Muscle of back (tissue), 11 donors: ENCODE measurements around the gene SP140. TPM values are rescaled to one million over a fixed set of nuclear protein-coding genes. Genes with fewer than 3 reads are reported as not detected.
"Not testable (repeated sequence)": the region's sequence is repeated elsewhere in the genome, so short reads cannot be mapped to it uniquely, and the experiment has no call there.

Experiments
- DNase-seq, 3 donors: peaks; one replicate each; pipeline versions ENCODE4 v3.0.0 to v3.0.0-alpha.2; 2013
- polyA plus RNA-seq, 10 donors: library from polyadenylated mRNA; unstranded; fragments of 120-200 nt; gene quantifications; one replicate each; pipeline ENCODE4 v1.2.1, GENCODE V29; 2013; ENCODE audit not compliant: insufficient read length in 10 of 10

SP140 gene
- polyA plus RNA-seq, 10 donors = 0.38 to 2.7 (median 0.77) TPM

- DNase-seq = no peak
Observed at GRCh38 chr2:230286048-230286447, 60.5 kb downstream of the SP140 start.

DNA sequence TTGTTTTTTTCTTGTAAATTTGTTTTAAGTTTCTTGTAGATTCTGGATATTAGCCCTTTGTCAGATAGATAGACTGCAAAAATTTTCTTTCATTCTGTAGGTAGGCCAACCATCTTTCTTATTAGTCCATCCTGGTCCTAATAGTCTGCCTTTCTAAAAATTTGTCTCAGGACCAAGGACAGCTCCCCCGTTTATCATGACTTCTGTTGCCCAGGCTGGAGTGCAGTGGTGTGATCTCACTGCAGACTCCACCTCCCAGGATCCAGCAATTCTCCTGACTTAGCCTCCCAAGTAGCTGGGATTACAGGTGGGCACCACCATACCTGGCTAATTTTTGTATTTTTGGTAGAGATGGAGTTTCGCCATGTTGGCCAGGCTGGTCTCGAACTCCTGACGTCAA, 63.8 kb downstream of the SP140 start:
- DNase-seq = peak in 2 of 3 donors; percentile 7 to 16

GRCh38 chr2:230295192-230295591, 69.7 kb downstream of the SP140 start:
- DNase-seq = no peak

DNA sequence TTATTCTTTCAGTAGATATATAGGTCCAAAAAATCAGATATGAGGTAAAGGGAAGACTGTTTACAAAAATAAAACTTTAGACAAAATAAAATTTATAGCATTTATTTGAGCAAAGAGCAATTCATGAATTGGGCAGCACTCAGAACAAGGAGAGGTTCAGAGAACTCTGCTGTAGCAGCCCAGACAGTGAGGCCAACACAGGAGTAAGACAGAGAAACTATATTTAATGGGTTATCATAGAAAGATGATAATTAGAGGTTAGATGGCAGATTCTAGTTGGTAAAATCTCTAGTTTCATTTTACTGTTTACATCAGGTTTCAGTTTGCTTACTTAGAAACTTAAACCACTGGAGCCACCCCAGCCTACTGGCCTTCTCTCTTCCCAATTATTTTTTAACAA, 71.4 kb downstream of the SP140 start:
- DNase-seq = no peak

DNA sequence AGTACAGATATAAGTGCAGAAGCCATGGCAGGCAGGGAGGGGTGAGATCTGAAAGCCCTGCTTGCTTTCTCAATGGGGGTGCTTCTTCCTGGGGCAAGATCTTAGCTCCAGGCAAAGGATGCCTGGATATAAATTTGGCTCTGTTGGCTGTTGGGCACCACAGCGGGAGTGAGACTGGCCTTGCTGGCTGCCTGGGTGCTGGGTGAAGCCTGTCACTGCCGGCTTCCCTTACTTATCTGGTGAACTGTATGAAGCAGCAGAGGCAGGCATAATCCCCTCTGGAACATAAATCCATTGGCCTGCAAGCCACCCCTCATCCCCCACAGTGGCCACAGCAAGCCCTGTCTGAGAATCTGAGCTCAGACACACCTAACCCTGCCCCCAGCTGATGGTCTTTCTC, 74.1 kb downstream of the SP140 start:
- DNase-seq = no peak

- no peak for DNase-seq
Observed at GRCh38 chr2:230305416-230306275, 80.1 kb downstream of the SP140 start.

- no peak for DNase-seq
Observed at GRCh38 chr2:230306474-230306873, 80.9 kb downstream of the SP140 start.

GRCh38 chr2:230307485-230307884, 81.9 kb downstream of the SP140 start:
- no peak for DNase-seq

DNA sequence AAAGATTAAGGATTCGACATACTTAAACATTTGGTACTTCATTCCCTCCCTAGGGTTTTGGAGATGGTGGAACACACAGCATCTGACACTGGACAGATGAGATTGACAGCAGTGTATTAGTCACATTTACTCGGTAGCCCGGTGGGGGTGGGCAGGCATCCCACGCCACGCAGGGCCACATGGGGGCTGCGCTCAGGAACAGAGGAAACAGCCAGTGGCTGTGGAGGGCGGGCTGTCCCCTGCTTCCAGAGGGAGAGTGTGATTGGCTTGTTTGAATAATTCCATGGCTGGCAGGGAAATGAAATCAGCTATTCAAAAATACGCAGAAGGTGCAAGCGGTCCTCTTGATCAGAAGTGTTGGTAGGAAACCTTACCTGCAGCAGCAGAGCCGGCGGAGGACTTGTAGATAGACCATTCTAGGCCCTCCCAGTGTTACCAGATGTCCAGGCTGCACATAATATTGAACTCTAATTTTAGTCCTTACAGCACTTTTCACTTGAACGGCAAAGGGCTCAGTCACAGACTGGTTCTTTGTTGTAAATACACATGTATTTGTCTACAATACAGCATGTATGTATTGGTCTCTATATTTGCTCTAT, 83.0 kb downstream of the SP140 start:
- DNase-seq = no peak

DNA sequence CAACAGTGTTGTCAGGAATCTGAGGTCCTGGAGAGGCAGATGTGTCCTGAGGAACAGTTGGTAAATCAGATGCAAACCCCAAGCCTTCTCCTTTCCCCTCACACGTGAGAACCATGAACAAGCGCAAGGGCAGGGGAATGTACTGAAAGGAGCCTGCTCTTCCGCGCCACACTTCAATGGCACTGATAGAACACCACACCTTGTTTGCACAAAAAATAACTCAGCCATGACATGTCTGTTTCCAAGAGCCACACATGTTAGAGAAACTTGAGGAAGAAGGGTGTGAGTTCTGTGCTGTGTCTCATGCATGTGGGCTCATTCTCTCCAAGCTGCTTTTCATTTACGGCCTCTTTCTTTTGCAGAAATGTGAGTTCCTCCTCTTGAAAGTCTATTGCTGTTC, 85.3 kb downstream of the SP140 start:
- DNase-seq = not testable (repeated sequence)

- DNase-seq = not testable (repeated sequence)
Observed at GRCh38 chr2:230311634-230312033, 86.1 kb downstream of the SP140 start.

GRCh38 chr2:230312638-230313037, 87.1 kb downstream of the SP140 start:
- no peak for DNase-seq

GRCh38 chr2:230317366-230317765, 91.8 kb downstream of the SP140 start:
- no peak for DNase-seq

DNA sequence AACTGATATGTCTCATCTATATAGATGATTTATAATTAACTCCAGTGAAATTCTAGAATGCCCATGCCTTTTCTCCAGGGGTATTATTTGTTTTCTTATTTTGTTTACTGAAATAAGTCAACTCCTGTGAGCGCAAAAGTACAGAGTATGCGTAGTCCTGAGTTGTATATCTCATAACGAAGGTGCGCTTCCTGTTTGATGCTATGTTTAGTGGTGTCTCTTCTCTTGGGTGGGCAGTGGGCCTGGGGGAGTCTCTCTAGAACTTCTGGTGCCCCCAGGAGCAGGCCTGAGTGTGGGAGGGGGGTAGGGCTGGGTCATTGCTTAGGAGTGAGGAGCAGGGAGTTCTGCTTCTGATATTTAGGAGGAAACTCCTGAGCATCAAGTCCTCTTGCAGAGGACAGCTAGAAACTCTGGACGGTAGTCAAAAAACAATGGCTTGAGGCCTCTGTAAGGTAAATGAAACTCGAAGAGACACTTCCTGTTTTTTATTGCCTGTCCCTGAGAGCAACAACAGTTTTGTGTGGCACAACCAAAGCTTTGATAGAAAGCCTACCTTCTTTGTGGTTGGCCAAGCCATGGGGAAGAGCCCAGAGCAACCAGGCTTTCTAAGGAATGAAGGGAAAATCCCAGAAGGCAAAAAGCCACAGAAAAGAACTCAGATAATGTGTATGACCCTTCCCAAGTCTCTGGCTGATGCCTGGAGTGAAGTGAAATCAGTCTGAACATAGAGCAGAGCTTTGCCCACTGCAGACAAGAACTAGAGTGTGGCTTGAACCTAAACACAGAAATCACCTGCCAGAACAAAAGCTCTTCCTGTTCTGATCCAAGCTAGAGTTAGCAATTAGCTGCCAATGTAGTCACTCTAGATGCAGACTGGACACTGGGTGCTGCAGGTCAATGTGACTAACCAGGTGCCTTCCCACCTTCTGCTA, 92.9 kb downstream of the SP140 start:
- DNase-seq = no peak

DNA sequence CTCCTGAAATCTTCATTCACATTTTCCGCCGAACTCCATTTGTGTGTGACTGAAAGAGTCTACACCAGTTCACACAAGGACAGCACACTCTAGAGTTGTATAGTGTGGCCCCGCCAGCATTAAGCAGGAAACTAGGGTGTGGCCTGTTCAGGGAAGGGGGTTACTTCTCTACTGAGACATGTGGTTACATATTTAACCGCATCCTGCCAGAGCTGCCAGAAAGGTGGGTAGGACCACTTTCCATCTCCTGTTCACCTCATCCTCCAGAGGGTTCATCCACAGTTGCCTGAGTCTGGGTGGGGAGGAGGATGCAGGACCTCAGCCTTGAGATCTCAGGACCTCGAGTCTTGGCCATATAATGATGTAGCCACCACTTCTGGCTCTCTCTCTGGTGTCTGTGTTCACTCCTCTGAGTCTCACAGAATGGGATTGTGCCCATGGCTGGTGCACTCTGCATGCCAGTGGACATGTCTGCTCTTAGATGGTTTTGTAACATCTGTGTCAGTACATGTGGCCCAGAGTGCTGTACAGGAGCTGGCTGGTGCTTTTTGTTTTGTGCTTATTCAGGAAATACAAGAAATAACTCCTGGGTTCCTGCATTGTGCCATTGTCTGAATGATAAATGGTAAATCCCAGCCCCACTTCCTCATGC, 93.8 kb downstream of the SP140 start:
- no peak for DNase-seq

GRCh38 chr2:230321031-230321430, 95.5 kb downstream of the SP140 start:
- DNase-seq = no peak

GRCh38 chr2:230322561-230323384, 97.2 kb downstream of the SP140 start:
- DNase-seq = no peak

- DNase-seq = no peak
Observed at GRCh38 chr2:230323385-230324106, 98.0 kb downstream of the SP140 start.

- no peak for DNase-seq
Observed at GRCh38 chr2:230324503-230324902, 99.0 kb downstream of the SP140 start.
